Sigmoid colon (tissue), 4 donors: Measurements from ENCODE around the gene SPATS2L.

Experiments
- POLR2A ChIP-seq, 2 donors: fragments of 450-650 bp; IDR thresholded peaks; one replicate each; pipeline ENCODE4 v1.6.1; 2016; ENCODE audit warnings: antibody characterized with exemption in 2 of 2, mild to moderate bottlenecking in 2 of 2, moderate library complexity in 2 of 2
- POLR2AphosphoS5 ChIP-seq, 4 donors: sonication (generic); formaldehyde crosslinking; IDR thresholded peaks; one replicate each; pipeline ENCODE4 v1.6.1; 2017; ENCODE audit warnings: antibody characterized with exemption in 4 of 4
- TF ChIP-seq, protein P1 (sequence below), 4 experiments: fragments of 450-650 bp in 3 of 4; fragments of 200-600 bp in 1 of 4; IDR thresholded peaks; one replicate each; pipeline ENCODE4 v1.5.1; 2016 to 2019; ENCODE audit warnings: antibody characterized with exemption in 4 of 4, mild to moderate bottlenecking in 3 of 4, moderate library complexity in 2 of 4

GRCh38 chr2:200345975-200346374 lies 39.5 kb downstream of the SPATS2L start:
- TF ChIP-seq POLR2A (IDR thresholded peaks at IDR 0.05) (no peak), POLR2AphosphoS5 (IDR thresholded peaks at IDR 0.05) (no peak)
- TF ChIP-seq, protein P1, sequence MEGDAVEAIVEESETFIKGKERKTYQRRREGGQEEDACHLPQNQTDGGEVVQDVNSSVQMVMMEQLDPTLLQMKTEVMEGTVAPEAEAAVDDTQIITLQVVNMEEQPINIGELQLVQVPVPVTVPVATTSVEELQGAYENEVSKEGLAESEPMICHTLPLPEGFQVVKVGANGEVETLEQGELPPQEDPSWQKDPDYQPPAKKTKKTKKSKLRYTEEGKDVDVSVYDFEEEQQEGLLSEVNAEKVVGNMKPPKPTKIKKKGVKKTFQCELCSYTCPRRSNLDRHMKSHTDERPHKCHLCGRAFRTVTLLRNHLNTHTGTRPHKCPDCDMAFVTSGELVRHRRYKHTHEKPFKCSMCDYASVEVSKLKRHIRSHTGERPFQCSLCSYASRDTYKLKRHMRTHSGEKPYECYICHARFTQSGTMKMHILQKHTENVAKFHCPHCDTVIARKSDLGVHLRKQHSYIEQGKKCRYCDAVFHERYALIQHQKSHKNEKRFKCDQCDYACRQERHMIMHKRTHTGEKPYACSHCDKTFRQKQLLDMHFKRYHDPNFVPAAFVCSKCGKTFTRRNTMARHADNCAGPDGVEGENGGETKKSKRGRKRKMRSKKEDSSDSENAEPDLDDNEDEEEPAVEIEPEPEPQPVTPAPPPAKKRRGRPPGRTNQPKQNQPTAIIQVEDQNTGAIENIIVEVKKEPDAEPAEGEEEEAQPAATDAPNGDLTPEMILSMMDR (IDR thresholded peaks at IDR 0.05) = no peak
